Fibroblast of villous mesenchyme (primary cell): Measurements from ENCODE around the gene GSTT2B. TPM values are rescaled to one million over a fixed set of nuclear protein-coding genes. Genes with fewer than 3 reads are reported as not detected.
"Not testable (repeated sequence)": the region's sequence is repeated elsewhere in the genome, so short reads cannot be mapped to it uniquely, and the experiment has no call there.

Source experiments
- DNase-seq: peaks from one replicate; pipeline ENCODE4 v3.0.0-alpha.2; 2010; ENCODE audit warnings: low read depth
- H3K4me3 ChIP-seq: 2 replicates; pipeline ENCODE4 v1.5.1; 2011; ENCODE audit warnings: low read depth, mild to moderate bottlenecking, low read length
- total RNA-seq: library from RNA; depleted of rRNA; stranded (reverse); fragments of >200 nt; gene quantifications from 2 replicates; pipeline ENCODE4 v1.2.3, GENCODE V29; 2012
- TF ChIP-seq, protein P1 (sequence below): IDR thresholded peaks from 2 replicates; pipeline ENCODE4 v1.5.1; 2012; ENCODE audit warnings: low read depth, mild to moderate bottlenecking, low read length; ENCODE audit not compliant: insufficient read depth

The GSTT2B gene
- total RNA-seq, 1 donor = 1.3 TPM

DNA sequence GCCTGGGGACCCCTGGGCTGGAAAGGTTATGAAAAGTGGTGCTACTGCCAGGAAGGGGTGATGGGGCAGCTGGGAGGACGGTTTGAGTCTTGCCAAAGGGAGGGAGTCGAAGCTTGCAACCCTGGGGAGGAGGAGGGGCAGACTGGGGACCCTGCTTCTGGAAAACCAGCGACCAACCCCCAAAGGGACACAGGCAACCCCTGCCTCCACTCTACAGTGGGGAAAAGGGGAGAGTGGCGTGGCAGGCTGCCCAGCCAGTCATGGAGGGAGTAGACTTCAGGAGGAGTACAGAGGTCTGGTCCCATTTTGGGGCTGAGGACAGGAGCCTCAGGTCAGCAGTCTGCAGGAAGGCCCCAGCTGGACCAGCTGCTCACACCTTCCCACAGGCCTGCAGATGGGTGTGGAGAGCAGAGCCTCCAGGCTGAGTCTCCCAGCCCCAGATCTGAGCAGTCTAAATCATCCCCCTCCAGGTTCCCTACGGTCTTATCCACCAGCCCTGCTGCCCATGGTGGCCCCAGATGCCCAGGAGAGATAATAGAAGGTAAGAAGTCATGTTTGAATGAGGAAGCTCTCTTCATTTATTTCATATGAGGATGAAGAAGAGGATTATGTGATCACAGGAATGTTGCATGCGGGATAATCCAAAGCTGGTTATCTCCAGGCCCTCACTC, 10.0 kb upstream of the GSTT2B start:
- no peak for DNase-seq
- TF ChIP-seq, protein P1, sequence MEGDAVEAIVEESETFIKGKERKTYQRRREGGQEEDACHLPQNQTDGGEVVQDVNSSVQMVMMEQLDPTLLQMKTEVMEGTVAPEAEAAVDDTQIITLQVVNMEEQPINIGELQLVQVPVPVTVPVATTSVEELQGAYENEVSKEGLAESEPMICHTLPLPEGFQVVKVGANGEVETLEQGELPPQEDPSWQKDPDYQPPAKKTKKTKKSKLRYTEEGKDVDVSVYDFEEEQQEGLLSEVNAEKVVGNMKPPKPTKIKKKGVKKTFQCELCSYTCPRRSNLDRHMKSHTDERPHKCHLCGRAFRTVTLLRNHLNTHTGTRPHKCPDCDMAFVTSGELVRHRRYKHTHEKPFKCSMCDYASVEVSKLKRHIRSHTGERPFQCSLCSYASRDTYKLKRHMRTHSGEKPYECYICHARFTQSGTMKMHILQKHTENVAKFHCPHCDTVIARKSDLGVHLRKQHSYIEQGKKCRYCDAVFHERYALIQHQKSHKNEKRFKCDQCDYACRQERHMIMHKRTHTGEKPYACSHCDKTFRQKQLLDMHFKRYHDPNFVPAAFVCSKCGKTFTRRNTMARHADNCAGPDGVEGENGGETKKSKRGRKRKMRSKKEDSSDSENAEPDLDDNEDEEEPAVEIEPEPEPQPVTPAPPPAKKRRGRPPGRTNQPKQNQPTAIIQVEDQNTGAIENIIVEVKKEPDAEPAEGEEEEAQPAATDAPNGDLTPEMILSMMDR = no peak
- no peak overlapping the region for H3K4me3 ChIP-seq

DNA sequence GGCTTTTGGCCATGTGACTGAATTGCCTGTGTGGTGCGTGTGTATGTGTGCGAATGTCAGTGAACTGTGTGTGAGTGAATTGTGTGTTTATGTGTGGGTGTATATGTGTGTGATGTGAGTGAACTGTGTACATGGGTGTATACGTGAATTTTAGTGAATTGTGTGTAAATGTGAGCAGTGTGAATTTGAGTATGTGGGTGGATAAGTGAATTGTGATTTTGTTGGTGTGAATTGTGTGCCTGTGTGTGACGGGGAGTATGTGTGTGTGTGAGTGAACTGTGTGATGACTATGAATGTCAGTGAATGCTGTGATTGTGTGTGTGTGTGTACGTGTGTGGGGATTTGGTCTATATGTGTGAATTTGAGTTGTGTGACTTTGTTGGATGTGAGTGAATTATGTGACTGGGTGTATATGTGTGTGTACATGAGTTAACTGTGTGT, 9.2 kb upstream of the GSTT2B start:
- TF ChIP-seq, protein P1 = no peak
- no peak for DNase-seq
- no peak overlapping the region for H3K4me3 ChIP-seq

DNA sequence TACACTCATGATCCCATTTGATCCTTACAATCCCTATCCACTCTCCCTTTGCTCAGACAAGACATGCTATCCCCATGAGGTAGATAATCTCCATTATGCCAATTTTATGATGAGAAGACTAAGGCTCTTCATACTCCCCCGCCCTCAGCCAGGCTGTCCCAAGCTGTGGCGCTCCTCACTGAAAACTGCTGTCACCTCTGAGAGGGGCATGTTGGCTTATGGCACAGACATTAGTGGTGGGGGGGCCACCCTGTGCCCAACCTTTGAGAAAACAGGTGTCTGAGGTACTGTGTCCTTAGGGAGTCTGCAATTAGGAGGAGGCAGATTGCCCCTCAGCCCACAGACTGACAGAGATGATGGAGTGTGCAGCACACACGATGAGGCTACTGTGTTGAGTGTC, 8.1 kb upstream of the GSTT2B start:
- DNase-seq = no peak
- TF ChIP-seq, protein P1 = no peak
- H3K4me3 ChIP-seq = no peak overlapping the region

DNA sequence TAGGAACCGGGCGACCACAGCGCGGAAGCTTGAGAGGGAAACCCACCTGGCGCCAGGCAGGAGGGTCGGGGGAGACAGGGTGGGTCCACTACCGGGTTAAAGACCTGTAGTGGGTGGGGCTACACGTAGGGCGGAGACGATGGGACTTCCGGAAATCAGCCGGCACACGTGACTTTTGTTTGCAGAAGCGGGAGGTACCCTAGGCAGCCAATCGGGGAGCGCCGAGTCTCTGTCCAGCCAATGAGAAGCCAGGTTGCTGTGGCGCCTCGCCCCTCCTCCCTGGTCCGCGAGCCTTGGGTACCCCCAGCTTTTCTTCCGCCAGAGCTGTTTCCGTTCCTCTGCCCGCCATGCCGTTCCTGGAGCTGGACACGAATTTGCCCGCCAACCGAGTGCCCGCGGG, 5.6 kb upstream of the GSTT2B start, which contains the start of gene DDTL:
DDTL (plus strand) TSS at position 321 of the 400 bp plus-strand sequence; CDS start at position 348, 27 bp downstream.
- H3K4me3 ChIP-seq, DNase-seq: not testable (repeated sequence)

DNA sequence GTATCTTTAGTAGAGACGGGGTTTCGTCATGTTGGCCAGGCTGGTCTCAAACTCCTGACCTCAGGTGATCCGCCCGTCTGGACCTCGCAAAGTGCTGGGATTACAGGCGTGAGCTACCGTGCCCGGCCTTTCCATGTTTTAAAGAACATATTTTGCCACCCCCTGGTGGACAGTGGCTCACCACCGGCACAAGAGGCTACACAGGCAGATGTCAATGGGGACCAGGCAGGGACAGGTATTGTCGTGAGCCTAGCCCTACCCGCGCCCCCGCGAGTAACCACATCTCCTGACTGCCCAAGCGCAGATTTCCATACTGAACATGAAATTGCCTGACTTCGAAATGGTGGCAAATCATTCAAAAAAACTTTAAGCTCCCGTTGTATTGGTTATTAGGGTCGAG, 5.1 kb upstream of the GSTT2B start:
- not testable (repeated sequence) for DNase-seq, H3K4me3 ChIP-seq

DNA sequence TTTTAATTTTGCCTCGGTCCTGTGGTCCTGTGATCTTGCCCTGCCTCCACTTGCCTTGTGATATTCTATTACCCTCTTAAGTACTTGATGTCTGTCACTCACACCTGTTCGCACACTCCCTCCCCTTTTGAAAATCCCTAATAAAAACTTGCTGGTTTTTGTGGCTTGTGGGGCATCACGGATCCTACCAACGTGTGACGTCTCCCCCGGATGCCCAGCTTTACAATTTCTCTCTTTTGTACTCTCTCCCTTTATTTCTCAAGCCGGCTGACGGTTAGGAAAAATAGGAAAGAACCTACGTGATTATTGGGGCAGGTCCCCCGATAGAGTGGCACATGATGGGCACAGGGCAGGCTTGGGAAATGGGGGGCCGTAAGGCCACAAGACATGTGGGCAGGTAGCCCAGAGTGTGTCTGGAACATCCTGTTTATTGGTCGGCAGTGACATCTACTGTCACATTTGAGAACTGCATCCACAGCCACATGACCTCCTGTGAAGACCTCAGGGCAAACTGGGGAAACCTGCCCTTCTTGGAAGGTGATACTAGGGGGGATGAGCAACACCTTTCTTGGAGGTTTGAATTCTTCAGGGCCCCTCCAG, 4.6 kb downstream of the GSTT2B start:
- not testable (repeated sequence) for H3K4me3 ChIP-seq
- peak; percentile 60 for DNase-seq
- TF ChIP-seq, protein P1 = peak; percentile 72

DNA sequence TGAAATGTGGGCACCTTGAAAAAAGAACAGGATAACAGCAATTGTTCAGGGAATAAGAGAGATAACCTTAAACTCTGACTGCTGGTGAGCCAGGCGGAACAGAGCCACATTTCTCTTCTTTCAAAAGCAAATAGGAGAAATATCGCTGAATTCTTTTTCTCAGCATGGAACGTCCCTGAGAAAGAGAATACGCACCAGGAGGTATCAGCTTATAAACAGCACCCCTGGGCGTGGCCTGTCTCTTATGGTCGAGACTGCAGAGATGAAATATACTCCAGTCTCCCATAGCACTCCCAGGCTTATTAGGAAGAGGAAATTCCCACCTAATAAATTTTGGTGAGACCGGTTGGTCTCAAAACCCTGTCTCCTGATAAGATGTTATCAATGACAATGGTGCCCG, 5.1 kb downstream of the GSTT2B start:
- not testable (repeated sequence) for DNase-seq, H3K4me3 ChIP-seq

DNA sequence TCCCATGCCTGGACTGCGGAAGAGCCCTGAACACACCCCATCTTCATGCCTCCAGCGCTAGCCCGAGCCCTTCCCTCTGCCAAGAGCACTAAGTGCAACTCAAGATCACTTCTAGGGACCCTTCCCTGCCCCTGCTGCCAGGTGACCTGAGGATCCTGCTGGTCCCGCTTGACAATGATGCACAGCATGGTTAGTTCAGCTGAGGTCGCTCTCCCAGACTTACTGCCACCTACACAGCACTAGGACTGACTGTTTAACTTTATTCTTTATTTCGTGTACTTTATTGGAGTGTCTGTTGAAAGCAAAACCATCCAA, 6.0 kb downstream of the GSTT2B start:
- not testable (repeated sequence) for H3K4me3 ChIP-seq, DNase-seq

DNA sequence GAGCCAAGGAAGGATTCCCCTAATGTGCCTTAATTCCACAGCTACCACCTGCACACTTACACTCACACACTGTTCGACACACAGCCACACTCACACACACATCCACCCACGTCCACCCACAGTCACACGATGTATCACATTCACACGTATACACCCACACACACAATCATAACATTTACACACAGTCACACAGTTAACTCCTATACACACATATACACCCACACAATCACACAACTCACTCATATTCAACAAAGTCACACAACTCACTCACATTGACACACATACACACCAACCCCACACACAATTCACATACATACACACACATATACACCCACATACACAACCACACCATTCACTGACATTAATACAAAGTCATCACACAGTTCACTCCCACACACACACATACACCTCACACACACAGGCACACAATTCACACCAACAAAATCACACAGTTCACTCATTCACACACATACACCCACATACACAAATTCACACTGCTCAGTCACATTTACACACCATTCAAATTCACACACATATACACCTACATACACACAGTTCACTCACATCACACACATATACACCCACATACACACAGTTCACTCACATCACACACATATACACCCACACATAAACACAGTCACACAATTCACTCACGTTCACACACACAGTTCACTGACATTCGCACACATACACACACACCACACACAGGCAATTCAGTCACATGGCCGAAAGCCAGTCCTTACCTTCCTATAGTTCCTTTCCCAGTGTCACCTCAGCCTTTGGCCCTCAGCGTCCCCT, 6.6 kb downstream of the GSTT2B start:
- DNase-seq, H3K4me3 ChIP-seq: not testable (repeated sequence)

DNA sequence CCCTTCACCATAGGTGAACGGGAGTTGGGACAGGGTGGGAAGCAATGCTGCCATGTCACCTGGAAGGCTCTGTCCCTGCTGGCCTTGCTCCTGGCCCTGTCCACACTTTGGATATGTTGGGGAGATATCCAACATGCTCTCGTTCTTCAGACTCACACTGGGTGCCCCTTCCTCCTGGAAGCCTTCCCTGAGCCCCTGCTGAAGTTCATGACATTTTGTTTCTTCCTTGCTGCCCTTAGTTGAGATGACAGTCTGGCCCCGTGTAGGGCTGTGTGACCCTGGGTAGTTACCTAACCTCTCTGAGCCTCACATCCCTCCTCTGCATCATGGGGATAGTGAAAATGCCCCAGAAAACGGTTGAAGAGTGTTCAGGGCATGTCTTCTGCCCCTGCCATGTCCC, 7.5 kb downstream of the GSTT2B start:
- not testable (repeated sequence) for DNase-seq, H3K4me3 ChIP-seq

DNA sequence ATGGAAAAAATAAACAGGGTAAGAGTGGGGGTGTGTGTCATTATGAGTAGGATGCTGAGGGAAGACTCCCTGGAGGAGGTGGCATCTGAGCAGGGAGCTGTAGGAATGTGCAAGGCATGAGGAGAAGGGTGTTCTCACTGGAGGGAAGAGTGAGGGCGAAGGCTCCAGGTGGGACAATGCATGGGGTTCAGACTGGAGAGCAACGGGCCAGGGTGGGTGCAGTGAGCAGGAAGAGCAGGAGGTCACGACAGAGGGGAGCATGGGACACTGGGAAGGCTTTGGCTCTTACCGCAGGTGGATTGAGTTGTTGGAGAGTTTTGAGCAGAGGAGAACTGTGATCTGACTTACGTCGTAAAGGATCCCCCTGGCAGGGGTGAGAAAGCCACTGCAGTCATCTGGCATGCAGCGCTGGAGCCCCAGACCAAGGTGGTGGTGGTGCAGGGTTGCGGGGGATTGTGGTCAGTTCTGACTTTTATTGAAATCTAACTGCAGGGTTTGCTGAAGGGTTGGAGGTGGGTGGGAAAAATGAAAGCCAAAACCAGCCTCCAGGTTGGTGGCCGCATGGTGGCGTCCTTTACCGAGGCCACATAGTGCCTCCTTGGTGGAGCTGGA, 8.1 kb downstream of the GSTT2B start:
- DNase-seq, H3K4me3 ChIP-seq: not testable (repeated sequence)

DNA sequence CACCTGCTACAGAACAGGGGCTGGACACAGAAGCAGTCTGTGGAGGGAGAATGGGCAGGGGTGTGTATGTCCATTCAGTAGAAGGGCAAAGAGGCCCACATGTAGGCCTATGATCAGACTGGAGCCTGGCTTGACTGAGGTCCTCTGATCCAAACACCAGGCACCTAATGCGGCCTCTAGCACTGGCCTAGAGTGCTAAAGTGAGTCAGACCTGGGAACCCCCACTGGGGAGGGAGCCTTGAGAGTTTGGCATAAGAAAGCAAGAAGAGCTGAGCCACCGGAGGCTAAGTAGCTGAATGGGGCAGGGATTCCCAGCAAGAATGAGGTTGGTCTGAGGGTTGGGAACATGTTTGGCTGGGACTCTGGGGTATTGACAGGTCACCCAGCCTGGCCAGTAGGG, 9.6 kb downstream of the GSTT2B start:
- not testable (repeated sequence) for DNase-seq, H3K4me3 ChIP-seq

DNA sequence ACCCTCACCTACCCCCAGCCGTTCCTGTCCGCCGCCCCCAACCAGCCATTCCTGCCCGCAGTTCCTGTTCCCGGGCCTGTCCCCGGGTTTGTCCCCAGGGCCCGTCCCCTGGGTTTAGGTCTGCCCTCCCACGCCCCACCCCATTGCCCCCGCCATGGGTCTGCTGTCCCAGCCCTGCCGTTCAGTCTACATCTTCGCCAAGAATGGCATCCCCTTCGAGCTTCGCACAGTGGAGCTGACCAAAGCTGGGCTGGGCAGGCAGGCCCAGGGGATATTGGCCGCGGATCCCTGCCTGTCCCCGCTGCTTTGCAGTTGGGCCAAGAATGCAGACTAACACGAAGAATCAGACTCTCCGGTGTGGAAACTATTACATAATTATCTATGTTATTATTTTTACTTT, 11.2 kb downstream of the GSTT2B start:
- not testable (repeated sequence) for DNase-seq

More for the DNA sequence above, 11.2 kb downstream of the GSTT2B start:
- not testable (repeated sequence) for H3K4me3 ChIP-seq
